Endodermal cell (in vitro differentiated cells): ENCODE results near the gene USB1. TPM values are rescaled to one million over a fixed set of nuclear protein-coding genes. Genes with fewer than 3 reads are reported as not detected.

Source experiments
- DNase-seq: peaks from one replicate; pipeline ENCODE4 v3.0.0-alpha.2; 2017
- H3K27ac ChIP-seq: 2 replicates; pipeline ENCODE4 v1.5.1; 2013; ENCODE audit warnings: mild to moderate bottlenecking, low read depth, low read length, moderate library complexity
- H3K27me3 ChIP-seq: 2 replicates; pipeline ENCODE4 v1.6.1; 2013; ENCODE audit warnings: mild to moderate bottlenecking, low read length, moderate library complexity; ENCODE audit not compliant: insufficient read depth, control insufficient read depth, poor library complexity, severe bottlenecking
- H3K36me3 ChIP-seq: 2 replicates; pipeline ENCODE4 v1.7.0; 2013; ENCODE audit warnings: mild to moderate bottlenecking, low read length, moderate library complexity; ENCODE audit not compliant: control insufficient read depth, insufficient read depth
- H3K4me1 ChIP-seq: one replicate; pipeline ENCODE4 v1.7.0; 2013; ENCODE audit warnings: low read length; ENCODE audit not compliant: control insufficient read depth, insufficient read depth
- H3K4me3 ChIP-seq: 2 replicates; pipeline ENCODE4 v1.5.1; 2013; ENCODE audit warnings: mild to moderate bottlenecking, low read length, moderate library complexity
- H3K9ac ChIP-seq: 2 replicates; pipeline ENCODE4 v1.6.1; 2013; ENCODE audit warnings: mild to moderate bottlenecking, low read length, moderate library complexity; ENCODE audit not compliant: poor library complexity, severe bottlenecking; ENCODE audit errors: extremely low read depth
- H3K9me3 ChIP-seq: 2 replicates; pipeline ENCODE4 v1.6.1; 2013; ENCODE audit warnings: mild to moderate bottlenecking, low read length, moderate library complexity; ENCODE audit not compliant: control insufficient read depth
- H3K27ac Mint-ChIP-seq: 2 replicates; pipeline ENCODE4 v1.8.0; 2020; ENCODE audit warnings: mixed read lengths
- H3K27me3 Mint-ChIP-seq: 2 replicates; pipeline ENCODE4 v1.8.0; 2021; ENCODE audit warnings: mild to moderate bottlenecking, mixed read lengths; ENCODE audit not compliant: insufficient read depth
- H3K36me3 Mint-ChIP-seq: 2 replicates; pipeline ENCODE4 v1.8.0; 2020; ENCODE audit warnings: low read depth, mixed read lengths
- H3K4me1 Mint-ChIP-seq: 2 replicates; pipeline ENCODE4 v1.8.0; 2020; ENCODE audit warnings: mixed read lengths
- H3K4me3 Mint-ChIP-seq: 2 replicates; pipeline ENCODE4 v1.8.0; 2020; ENCODE audit warnings: mild to moderate bottlenecking, moderate library complexity, mixed read lengths
- H3K9me3 Mint-ChIP-seq: 2 replicates; pipeline ENCODE4 v1.8.0; 2020; ENCODE audit warnings: mild to moderate bottlenecking, mixed read lengths
- CTCF ChIP-seq: fragments of 200-600 bp; sonication (generic); conservative IDR thresholded peaks from 2 replicates; pipeline ENCODE4 v1.5.0; 2021; ENCODE audit warnings: antibody characterized with exemption, mild to moderate bottlenecking
- whole genome bisulfite sequencing, 2 experiments: methylation state at CpG; one replicate each; pipeline versions ENCODE4 v1.1.5 to v1.1.7; 2013; ENCODE audit warnings: missing lambda C conversion rate in 2 of 2, mixed read lengths in 1 of 2; ENCODE audit not compliant: insufficient coverage in 1 of 2, insufficient read length in 1 of 2; 5-methylcytosine and 5-hydroxymethylcytosine counted together
- total RNA-seq, 2 donors: library from RNA; stranded (reverse); fragmentation: NEBNext Ultra II Directional in 1 of 2; extraction: Animal tissue kit (Norgen Biotek cat#: 25700) in 1 of 2; gene quantifications; 2 replicates in 1 of 2; 3 replicates in 1 of 2; pipeline ENCODE4 v1.2.1, GENCODE V29; 2021

The USB1 gene
- total RNA-seq, 2 donors from 2014 or later = 139 to 163 TPM

- Histone ChIP-seq H3K9ac (peak overlapping the region; percentile 63), H3K9me3 (no peaks in the 10 kb centered on the region), H3K27ac (no peak overlapping the region), H3K27me3 (no peaks in the 10 kb centered on the region), H3K4me1 (peaks cover 25% of the 10 kb centered on the region), H3K4me3 (peak overlapping the region; percentile 85), H3K36me3 (peaks cover 15% of the 10 kb centered on the region)
- 0% methylated on average over 15 to 38 of the region's 38 CpGs for WGBS, 2 experiments
- peak; percentile 77 for DNase-seq
- H3K4me1 Mint-ChIP-seq = peaks cover 57% of the 10 kb centered on the region
- peaks cover 8% of the 10 kb centered on the region for H3K36me3 Mint-ChIP-seq
- H3K9me3 Mint-ChIP-seq = no peaks in the 10 kb centered on the region
- no peak for TF ChIP-seq CTCF
- peak overlapping the region; percentile 76 for H3K4me3 Mint-ChIP-seq
- H3K27me3 Mint-ChIP-seq = no peaks in the 10 kb centered on the region
- H3K27ac Mint-ChIP-seq = no peak overlapping the region
Observed at GRCh38 chr16:58026705-58027160, 25.5 kb downstream of the USB1 start.

- H3K9me3 Mint-ChIP-seq = no peaks in the 10 kb centered on the region
- WGBS, 2 experiments = 1% methylated on average over 12 to 42 of the region's 43 CpGs
- Histone ChIP-seq H3K27ac (no peak overlapping the region), H3K36me3 (peaks cover 12% of the 10 kb centered on the region), H3K9me3 (no peaks in the 10 kb centered on the region), H3K9ac (peak overlapping the region; percentile 63), H3K27me3 (no peaks in the 10 kb centered on the region), H3K4me3 (peak overlapping the region; percentile 85), H3K4me1 (peaks cover 25% of the 10 kb centered on the region)
- H3K36me3 Mint-ChIP-seq = peaks cover 9% of the 10 kb centered on the region
- H3K4me3 Mint-ChIP-seq = peak overlapping the region; percentile 76
- TF ChIP-seq CTCF = no peak
- DNase-seq = peak; percentile 93
- H3K27ac Mint-ChIP-seq = peak overlapping the region; percentile 83
- H3K4me1 Mint-ChIP-seq = peaks cover 57% of the 10 kb centered on the region
- no peaks in the 10 kb centered on the region for H3K27me3 Mint-ChIP-seq
Observed at GRCh38 chr16:58027161-58027915, 26.1 kb downstream of the USB1 start.

GRCh38 chr16:58027916-58028455, 26.8 kb downstream of the USB1 start:
- Mint-ChIP-seq H3K4me3 (peak overlapping the region; percentile 76), H3K27me3 (no peaks in the 10 kb centered on the region), H3K27ac (peak overlapping the region; percentile 83), H3K36me3 (peaks cover 9% of the 10 kb centered on the region), H3K4me1 (peaks cover 52% of the 10 kb centered on the region), H3K9me3 (no peaks in the 10 kb centered on the region)
- Histone ChIP-seq H3K4me1 (peaks cover 26% of the 10 kb centered on the region), H3K36me3 (peaks cover 12% of the 10 kb centered on the region), H3K27me3 (no peaks in the 10 kb centered on the region), H3K27ac (no peak overlapping the region), H3K9ac (no peak overlapping the region), H3K4me3 (peak overlapping the region; percentile 85), H3K9me3 (no peaks in the 10 kb centered on the region)
- no peak for TF ChIP-seq CTCF
- WGBS, 2 experiments = 77 to 90% methylated on average over 2 to 8 of the region's 8 CpGs
- DNase-seq = no peak
